ENCODE results near the gene ZC3HAV1L.
A peak's percentile ranks its signal among the peaks of the same experiment; 100 is the strongest.
"Not testable (repeated sequence)": the region's sequence is repeated elsewhere in the genome, so short reads cannot be mapped to it uniquely, and the experiment has no call there.

Gene ZC3HAV1L

DNA sequence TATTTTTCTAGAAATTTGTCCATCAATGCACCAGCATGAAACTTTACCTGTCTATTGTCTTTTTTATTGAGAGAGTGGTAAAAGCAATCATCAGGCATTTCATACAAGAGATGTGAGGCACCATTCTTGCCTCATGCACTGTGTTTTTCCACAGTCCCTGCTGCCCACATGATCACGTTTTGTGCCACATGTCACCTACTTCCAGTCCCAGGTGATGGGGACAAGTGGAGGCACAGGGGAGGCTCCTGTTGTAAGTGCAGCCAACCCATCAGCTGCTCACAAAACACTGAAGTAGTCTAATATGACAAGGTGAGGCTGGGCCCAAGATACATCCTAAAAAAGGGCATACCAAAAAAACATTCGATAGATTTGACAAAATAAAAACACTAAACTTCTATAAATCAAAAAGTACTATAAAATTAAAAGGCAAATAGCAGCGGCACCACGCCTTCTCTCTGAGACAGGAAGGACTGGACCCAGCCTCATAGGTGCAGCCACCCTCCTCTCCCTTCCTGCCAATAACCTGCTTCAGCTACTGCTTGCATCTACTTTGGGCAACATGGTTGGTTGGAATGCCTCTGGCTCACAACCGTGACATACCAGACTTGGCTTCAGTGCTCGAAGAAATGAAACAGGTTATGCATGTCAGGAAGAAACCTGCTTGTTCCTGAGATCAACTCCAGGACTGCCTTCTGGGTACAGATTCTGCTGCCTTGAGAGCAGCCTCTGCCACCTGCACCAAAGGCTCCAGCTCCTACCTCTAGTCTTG, 2.3 kb downstream of the ZC3HAV1L start:
- TF ChIP-seq, protein P1, sequence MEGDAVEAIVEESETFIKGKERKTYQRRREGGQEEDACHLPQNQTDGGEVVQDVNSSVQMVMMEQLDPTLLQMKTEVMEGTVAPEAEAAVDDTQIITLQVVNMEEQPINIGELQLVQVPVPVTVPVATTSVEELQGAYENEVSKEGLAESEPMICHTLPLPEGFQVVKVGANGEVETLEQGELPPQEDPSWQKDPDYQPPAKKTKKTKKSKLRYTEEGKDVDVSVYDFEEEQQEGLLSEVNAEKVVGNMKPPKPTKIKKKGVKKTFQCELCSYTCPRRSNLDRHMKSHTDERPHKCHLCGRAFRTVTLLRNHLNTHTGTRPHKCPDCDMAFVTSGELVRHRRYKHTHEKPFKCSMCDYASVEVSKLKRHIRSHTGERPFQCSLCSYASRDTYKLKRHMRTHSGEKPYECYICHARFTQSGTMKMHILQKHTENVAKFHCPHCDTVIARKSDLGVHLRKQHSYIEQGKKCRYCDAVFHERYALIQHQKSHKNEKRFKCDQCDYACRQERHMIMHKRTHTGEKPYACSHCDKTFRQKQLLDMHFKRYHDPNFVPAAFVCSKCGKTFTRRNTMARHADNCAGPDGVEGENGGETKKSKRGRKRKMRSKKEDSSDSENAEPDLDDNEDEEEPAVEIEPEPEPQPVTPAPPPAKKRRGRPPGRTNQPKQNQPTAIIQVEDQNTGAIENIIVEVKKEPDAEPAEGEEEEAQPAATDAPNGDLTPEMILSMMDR (conservative IDR thresholded peaks at IDR 0.05; ENCODE audit: low read depth, low read length) = no peak
- no peak overlapping the region for H3K4me3 ChIP-seq (ENCODE audit: low read depth, low read length)

DNA sequence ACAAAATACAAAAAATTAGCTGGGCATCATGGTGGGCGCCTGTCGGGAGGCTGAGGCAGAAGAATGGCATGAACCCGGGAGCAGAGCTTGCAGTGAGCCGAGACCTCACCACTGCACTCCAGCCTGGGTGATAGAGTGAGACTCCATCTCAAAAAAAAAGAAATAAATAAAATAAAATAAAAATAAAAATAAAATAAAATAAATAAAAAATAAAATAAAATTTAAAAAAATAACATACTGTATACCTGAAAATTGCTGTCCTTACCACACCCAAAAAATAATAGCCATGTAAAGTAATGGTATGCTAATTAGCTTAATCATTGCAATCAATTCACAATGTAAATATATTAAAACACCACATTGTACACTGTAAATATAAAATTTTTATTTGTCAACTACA, 3.4 kb downstream of the ZC3HAV1L start:
- TF ChIP-seq, protein P1 (conservative IDR thresholded peaks at IDR 0.05; ENCODE audit: low read depth, low read length) = no peak

More for the DNA sequence above, 2.3 kb downstream of the ZC3HAV1L start:
- DNase-seq (ENCODE audit: low read depth) = no peak

DNA sequence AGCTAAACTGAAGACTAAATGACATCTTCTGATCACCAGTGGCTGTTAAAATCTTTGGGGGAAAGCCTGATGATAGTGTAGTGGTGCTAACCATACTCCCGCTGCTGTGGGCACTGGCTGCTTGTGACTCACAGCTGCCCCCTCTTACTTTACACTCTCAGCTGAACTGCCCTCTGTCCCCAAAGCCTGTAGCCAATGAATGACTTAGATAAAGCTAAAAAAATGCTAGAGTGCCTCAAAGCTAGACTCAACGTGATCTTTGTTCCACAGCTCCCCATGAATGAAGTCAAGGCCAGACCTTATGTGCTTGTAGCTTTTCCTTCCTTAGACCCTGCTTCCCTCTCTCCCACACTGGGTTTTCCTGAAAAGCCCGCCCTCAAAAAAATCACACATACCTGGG, 6.5 kb downstream of the ZC3HAV1L start:
- DNase-seq (ENCODE audit: low read depth) = no peak
- TF ChIP-seq, protein P1 (conservative IDR thresholded peaks at IDR 0.05; ENCODE audit: low read depth, low read length) = no peak
- no peak overlapping the region for H3K4me3 ChIP-seq (ENCODE audit: low read depth, low read length)

More for the DNA sequence above, 3.4 kb downstream of the ZC3HAV1L start:
- no peak for DNase-seq (ENCODE audit: low read depth)
- no peak overlapping the region for H3K4me3 ChIP-seq (ENCODE audit: low read depth, low read length)

DNA sequence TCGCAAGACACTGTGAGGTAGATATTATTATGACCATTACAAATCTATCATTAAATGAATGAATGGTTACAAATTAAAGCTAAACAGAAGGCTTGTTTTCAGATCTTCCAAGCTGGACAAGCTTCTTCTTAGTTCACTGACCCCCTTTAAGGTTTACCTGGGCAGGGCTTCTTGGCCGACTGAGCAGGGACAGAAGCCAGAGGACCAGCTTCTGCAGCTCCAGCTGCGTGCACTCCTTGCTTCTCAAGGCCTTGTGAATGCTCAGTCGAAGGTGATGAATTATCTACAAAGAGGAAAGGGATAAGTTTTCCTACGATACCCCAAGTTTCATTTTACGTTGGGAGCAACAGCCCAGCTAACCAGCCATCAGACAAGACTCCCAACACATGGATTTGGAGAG, 9.3 kb downstream of the ZC3HAV1L start:
- TF ChIP-seq, protein P1 (conservative IDR thresholded peaks at IDR 0.05; ENCODE audit: low read depth, low read length) = no peak
- DNase-seq (ENCODE audit: low read depth) = no peak

DNA sequence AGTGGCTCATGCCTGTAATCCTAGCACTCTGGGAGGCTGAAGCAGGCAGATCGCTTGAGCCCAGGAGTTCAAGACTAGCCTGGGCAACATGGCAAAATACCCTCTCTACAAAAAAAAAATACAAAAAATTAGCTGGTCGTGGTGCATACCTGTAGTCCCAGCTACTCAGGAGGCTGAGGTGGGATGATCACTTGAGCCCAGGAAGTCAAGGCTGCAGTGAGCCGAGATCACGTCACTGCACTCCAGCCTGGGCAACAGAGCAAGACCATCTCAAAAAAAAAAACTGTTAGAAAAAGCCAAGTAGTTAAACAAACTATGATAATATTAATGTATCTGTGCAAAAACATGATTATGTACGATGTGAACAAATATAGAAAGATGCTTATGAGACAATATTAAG, 10.0 kb downstream of the ZC3HAV1L start:
- DNase-seq (ENCODE audit: low read depth); H3K4me3 ChIP-seq (ENCODE audit: low read depth, low read length): not testable (repeated sequence)

More for the DNA sequence above, 9.3 kb downstream of the ZC3HAV1L start:
- H3K4me3 ChIP-seq (ENCODE audit: low read depth, low read length) = no peak overlapping the region

DNA sequence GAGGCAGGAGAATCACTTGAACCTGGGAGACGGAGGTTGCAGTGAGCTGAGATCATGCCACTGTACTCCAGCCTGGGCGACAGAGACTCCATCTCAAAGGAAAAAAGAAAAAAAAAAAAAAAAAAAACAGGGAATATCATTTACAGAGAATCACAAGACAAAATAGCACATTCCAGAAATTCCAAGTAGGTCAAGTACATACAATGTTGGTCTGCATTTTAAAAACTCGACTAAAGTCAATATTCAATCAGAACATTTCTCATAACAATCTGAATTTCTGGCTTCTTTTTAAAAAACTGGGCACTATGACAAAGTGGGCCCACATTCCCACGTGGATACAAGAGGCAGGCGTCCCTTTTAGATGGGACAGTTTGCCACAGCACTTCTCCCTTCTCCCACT, 12.8 kb downstream of the ZC3HAV1L start:
- TF ChIP-seq, protein P1 (conservative IDR thresholded peaks at IDR 0.05; ENCODE audit: low read depth, low read length) = no peak
- peak; percentile 67 for DNase-seq (ENCODE audit: low read depth)
- H3K4me3 ChIP-seq (ENCODE audit: low read depth, low read length) = no peak overlapping the region

DNA sequence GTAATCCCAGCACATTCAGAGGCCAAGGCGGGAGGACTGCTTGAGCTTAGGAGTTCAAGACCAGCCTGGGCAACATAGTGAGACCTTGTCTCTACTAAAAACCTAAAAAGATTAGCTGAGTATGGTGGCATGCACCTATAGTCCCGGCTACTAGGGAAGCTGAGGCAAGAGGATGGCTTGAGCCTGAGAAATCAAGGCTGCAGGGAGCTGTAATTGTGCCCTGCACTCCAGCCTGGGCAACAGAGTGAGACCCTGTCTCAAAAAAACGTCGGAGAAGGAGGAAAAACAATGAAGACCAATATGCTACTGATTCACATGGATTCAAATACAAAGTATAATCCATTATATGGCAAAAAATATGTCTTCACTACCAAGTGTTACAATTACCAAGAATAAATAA, 13.6 kb downstream of the ZC3HAV1L start:
- TF ChIP-seq, protein P1 (conservative IDR thresholded peaks at IDR 0.05; ENCODE audit: low read depth, low read length) = no peak
- no peak overlapping the region for H3K4me3 ChIP-seq (ENCODE audit: low read depth, low read length)
- DNase-seq (ENCODE audit: low read depth) = no peak
